CD4-positive, alpha-beta T cell (primary cell): ENCODE data around the gene AHNAK. TPM values are rescaled to one million over a fixed set of nuclear protein-coding genes. Genes with fewer than 3 reads are reported as not detected.
"Not testable (repeated sequence)": the region's sequence is repeated elsewhere in the genome, so short reads cannot be mapped to it uniquely, and the experiment has no call there.

Experiments used
- ATAC-seq: fragments of 200-7000 bp; cut with Tn5 transposase; one replicate; pipeline ENCODE4 v1.10.0; 2022; ENCODE audit warnings: mild to moderate bottlenecking; ENCODE audit not compliant: poor library complexity
- CTCF ChIA-PET: fragments of 350-600 bp; sonication (Branson Sonifier 250); formaldehyde crosslinking; loops from one replicate; lab custom pipeline; 2021; ENCODE audit warnings: antibody characterized with exemption, inconsistent platforms; lab: Charles Lee
- POLR2A ChIA-PET: fragments of 350-600 bp; sonication (Branson Sonifier 250); formaldehyde crosslinking; loops from one replicate; lab custom pipeline; 2021; ENCODE audit warnings: antibody characterized with exemption, inconsistent platforms; lab: Charles Lee
- DNase-seq, 14 experiments: peaks; one replicate each; pipeline ENCODE4 v3.0.0-alpha.2; 2013 to 2020; ENCODE audit warnings: mixed read lengths in 2 of 14
- H3K27ac ChIP-seq, 2 donors: one replicate each; pipeline versions ENCODE4 v1.5.1 to v1.7.0; 2013; ENCODE audit warnings: low read length in 2 of 2, low read depth in 1 of 2, mild to moderate bottlenecking in 1 of 2
- H3K27me3 ChIP-seq, 2 experiments: 1 replicate in 1 of 2; 2 replicates in 1 of 2; pipeline versions ENCODE4 v1.6.1 to v1.7.0; 2013; ENCODE audit warnings: low read length in 2 of 2, control low read depth in 1 of 2, mild to moderate bottlenecking in 1 of 2, moderate library complexity in 1 of 2; ENCODE audit not compliant: insufficient read depth in 2 of 2, control insufficient read depth in 1 of 2
- H3K36me3 ChIP-seq: one replicate; pipeline ENCODE4 v1.6.1; 2013; ENCODE audit warnings: low read length, control low read depth; ENCODE audit not compliant: insufficient read depth
- H3K4me1 ChIP-seq: one replicate; pipeline ENCODE4 v1.6.1; 2013; ENCODE audit warnings: low read length, control low read depth; ENCODE audit not compliant: insufficient read depth
- H3K4me3 ChIP-seq: one replicate; pipeline ENCODE4 v1.5.1; 2013; ENCODE audit warnings: mild to moderate bottlenecking, low read length, moderate library complexity
- H3K9me3 ChIP-seq, 2 experiments: 1 replicate in 1 of 2; 2 replicates in 1 of 2; pipeline versions ENCODE4 v1.6.1 to v1.7.0; 2013; ENCODE audit warnings: low read length in 2 of 2, mild to moderate bottlenecking in 2 of 2, control low read depth in 1 of 2, moderate library complexity in 1 of 2; ENCODE audit not compliant: control insufficient read depth in 1 of 2, insufficient read depth in 1 of 2
- H3K27ac Mint-ChIP-seq: one replicate; pipeline ENCODE4 v1.8.0; 2020; ENCODE audit warnings: mixed read lengths
- H3K27me3 Mint-ChIP-seq: one replicate; pipeline ENCODE4 v1.8.0; 2021; ENCODE audit warnings: mixed read lengths
- H3K36me3 Mint-ChIP-seq: one replicate; pipeline ENCODE4 v1.8.0; 2021; ENCODE audit warnings: low read depth, mixed read lengths
- H3K4me1 Mint-ChIP-seq: one replicate; pipeline ENCODE4 v1.8.0; 2021; ENCODE audit warnings: low read depth, mixed read lengths
- H3K4me3 Mint-ChIP-seq: one replicate; pipeline ENCODE4 v1.8.0; 2020; ENCODE audit warnings: mild to moderate bottlenecking, mixed read lengths
- H3K9me3 Mint-ChIP-seq: one replicate; pipeline ENCODE4 v1.8.0; 2020; ENCODE audit warnings: mixed read lengths
- intact Hi-C, 2 experiments: fragments of 100-400 bp; cut with DNase I in 1 of 2; cut with micrococcal nuclease in 1 of 2; formaldehyde crosslinking; loops; one replicate each; pipeline versions ENCODE4 v1.15.1 to v1.9.0; 2023 to 2025; cut with DNase I, micrococcal nuclease
- total RNA-seq, 174 experiments: library from RNA in 2 of 174; stranded (reverse) in 2 of 174; gene quantifications; one replicate each; pipeline ENCODE4 v1.2.3 and lab custom pipeline; 2021 to 2026
- TF ChIP-seq, protein P1 (sequence below): fragments of 200-600 bp; IDR thresholded peaks from one replicate; pipeline ENCODE4 v1.8.0; 2022; ENCODE audit warnings: antibody characterized with exemption, mild to moderate bottlenecking

Gene AHNAK
- total RNA-seq, 2 experiments from 2014 or later = 320 to 332 TPM

DNA sequence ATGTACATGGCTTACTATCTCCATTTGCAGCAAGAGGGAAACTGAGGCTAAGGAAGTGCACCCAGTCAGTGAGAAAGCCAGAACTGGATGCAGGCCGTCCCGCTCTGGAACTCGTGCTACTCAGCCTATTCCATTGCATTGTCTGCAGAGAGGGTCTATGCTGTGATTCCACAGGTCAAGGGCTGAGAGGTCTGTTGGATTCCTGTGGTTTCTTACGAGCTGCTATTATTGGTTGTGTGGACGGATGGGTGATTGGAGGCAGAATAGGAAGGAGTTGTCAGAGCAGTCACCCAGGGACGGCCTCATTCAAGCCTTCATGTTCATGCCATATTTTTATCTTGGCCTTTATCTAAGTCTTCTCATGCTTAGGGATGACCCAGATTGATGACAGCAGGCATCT is 94.3 kb downstream of the AHNAK start:
- H3K4me1 ChIP-seq = no peaks in the 10 kb centered on the region
- DNase-seq = no peak
- no peak overlapping the region for H3K27ac ChIP-seq
- Mint-ChIP-seq H3K4me1 (no peaks in the 10 kb centered on the region), H3K27ac (no peak overlapping the region), H3K9me3 (no peaks in the 10 kb centered on the region), H3K36me3 (no peaks in the 10 kb centered on the region), H3K4me3 (no peak overlapping the region), H3K27me3 (peaks cover 9% of the 10 kb centered on the region)
- intact Hi-C loops = no loop called here
- POLR2A ChIA-PET = no interaction called here
- H3K9me3 ChIP-seq = no peaks in the 10 kb centered on the region
- H3K27me3 ChIP-seq = no peaks in the 10 kb centered on the region
- CTCF ChIA-PET = no interaction called here
- no peak for ATAC-seq
- no peaks in the 10 kb centered on the region for H3K36me3 ChIP-seq
- TF ChIP-seq, protein P1, sequence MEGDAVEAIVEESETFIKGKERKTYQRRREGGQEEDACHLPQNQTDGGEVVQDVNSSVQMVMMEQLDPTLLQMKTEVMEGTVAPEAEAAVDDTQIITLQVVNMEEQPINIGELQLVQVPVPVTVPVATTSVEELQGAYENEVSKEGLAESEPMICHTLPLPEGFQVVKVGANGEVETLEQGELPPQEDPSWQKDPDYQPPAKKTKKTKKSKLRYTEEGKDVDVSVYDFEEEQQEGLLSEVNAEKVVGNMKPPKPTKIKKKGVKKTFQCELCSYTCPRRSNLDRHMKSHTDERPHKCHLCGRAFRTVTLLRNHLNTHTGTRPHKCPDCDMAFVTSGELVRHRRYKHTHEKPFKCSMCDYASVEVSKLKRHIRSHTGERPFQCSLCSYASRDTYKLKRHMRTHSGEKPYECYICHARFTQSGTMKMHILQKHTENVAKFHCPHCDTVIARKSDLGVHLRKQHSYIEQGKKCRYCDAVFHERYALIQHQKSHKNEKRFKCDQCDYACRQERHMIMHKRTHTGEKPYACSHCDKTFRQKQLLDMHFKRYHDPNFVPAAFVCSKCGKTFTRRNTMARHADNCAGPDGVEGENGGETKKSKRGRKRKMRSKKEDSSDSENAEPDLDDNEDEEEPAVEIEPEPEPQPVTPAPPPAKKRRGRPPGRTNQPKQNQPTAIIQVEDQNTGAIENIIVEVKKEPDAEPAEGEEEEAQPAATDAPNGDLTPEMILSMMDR = no peak
- H3K4me3 ChIP-seq = no peak overlapping the region

DNA sequence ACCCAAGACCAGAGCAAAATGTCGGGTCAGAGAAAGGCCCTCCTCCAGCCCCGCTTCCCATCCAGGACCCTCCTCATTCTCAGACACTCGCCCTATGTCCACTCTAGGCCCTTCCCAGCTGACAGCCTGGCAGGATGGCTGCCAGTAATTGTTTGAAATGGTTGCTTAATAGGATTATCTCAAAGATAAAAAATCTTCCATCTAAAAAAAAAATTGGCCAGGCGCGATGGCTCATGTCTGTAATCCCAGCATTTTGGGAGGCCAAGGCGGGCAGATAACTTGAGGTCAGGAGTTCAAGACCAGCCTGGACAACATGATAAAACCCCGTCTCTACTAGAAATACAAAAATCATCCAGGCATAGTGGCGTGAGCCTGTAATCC is 95.4 kb downstream of the AHNAK start:
- no peak overlapping the region for H3K4me3 ChIP-seq
- no peaks in the 10 kb centered on the region for H3K4me1 Mint-ChIP-seq
- H3K27me3 ChIP-seq = peaks cover 0 to under 1% of the 10 kb centered on the region in 2 experiments
- POLR2A ChIA-PET = no interaction called here
- no peaks in the 10 kb centered on the region for H3K36me3 ChIP-seq
- CTCF ChIA-PET = no interaction called here
- H3K4me1 ChIP-seq = no peaks in the 10 kb centered on the region
- H3K27me3 Mint-ChIP-seq = peaks cover 18% of the 10 kb centered on the region
- no peak overlapping the region for H3K27ac ChIP-seq
- TF ChIP-seq, protein P1 = no peak
- H3K9me3 ChIP-seq = no peaks in the 10 kb centered on the region
- no peak for DNase-seq
- no peak for ATAC-seq
- intact Hi-C loops = no loop called here
- no peak overlapping the region for H3K27ac Mint-ChIP-seq
- no peaks in the 10 kb centered on the region for H3K36me3 Mint-ChIP-seq
- H3K9me3 Mint-ChIP-seq = no peaks in the 10 kb centered on the region
- no peak overlapping the region for H3K4me3 Mint-ChIP-seq

DNA sequence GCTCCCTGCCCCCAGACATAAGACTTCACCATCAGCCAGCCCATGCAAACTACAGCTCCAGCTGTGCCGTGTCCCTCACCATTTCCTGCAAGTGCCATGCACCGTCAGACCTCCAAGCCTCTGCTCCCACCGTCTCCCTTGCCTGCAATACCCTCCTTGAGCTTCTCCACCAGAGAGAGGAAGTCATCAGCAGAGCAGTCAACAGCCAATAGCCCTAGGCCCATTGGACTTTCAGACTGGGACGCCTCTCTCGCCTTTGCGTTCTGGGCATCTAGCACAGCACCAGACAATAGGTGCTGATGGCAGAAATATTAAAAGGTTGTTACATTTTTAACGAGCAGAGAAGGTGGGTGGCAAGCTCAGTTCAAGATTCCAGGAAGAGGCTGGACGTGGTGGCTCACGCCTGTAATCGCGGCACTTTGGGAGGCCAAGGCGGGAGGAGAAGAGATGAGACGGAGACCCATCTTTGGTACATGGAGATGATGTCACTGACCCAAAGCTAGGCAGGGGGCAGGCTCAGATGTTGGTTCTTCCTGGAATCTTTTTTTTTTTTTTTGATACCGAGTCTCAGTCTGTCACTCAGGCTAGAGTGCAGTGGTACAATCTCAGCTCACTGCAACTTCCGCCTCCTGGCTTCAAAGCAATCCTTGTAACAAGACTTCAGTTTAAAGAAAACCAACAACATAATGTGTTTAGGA is 95.9 kb downstream of the AHNAK start:
- Histone ChIP-seq H3K9me3 (no peaks in the 10 kb centered on the region), H3K4me1 (no peaks in the 10 kb centered on the region), H3K4me3 (no peak overlapping the region), H3K27ac (no peak overlapping the region), H3K27me3 (peaks cover 0 to 3% of the 10 kb centered on the region in 2 experiments), H3K36me3 (no peaks in the 10 kb centered on the region)
- intact Hi-C loops = no loop called here
- no peak overlapping the region for H3K4me3 Mint-ChIP-seq
- ChIA-PET POLR2A (interaction anchor here (0.6 kb wide), 1 partner anchor 151 kb away, joined by 3 read pairs; the partner anchor contains the start of gene MTA2), CTCF (no interaction called here)
- ATAC-seq = no peak
- H3K4me1 Mint-ChIP-seq = no peaks in the 10 kb centered on the region
- H3K36me3 Mint-ChIP-seq = no peaks in the 10 kb centered on the region
- DNase-seq = no peak
- TF ChIP-seq, protein P1 = no peak
- H3K27me3 Mint-ChIP-seq = peaks cover 24% of the 10 kb centered on the region
- no peaks in the 10 kb centered on the region for H3K9me3 Mint-ChIP-seq
- no peak overlapping the region for H3K27ac Mint-ChIP-seq

DNA sequence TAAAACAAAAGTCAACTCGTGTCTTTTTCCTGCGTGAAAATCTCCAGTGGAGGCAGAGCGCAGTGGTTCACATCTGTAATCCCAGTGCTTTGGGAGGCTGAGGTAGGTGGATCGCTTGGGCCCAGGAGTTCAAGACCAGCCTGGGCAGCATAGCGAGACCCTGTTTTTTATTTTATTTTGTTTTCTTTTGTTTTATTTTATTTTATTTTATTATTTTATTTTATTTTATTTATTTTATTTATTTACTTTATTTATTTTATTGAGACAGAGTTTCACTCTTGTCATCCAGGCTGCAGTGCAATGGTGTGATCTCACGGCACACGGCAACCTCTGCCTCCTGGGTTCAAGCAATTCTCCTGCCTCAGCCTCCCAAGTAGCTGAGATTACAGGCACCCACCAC is 96.7 kb downstream of the AHNAK start:
- H3K4me3 ChIP-seq, H3K27ac ChIP-seq, H3K4me1 Mint-ChIP-seq, H3K36me3 Mint-ChIP-seq, H3K9me3 ChIP-seq, H3K9me3 Mint-ChIP-seq, H3K27me3 ChIP-seq, H3K36me3 ChIP-seq, DNase-seq, ATAC-seq, POLR2A ChIA-PET, intact Hi-C loops, H3K4me3 Mint-ChIP-seq, H3K4me1 ChIP-seq, H3K27ac Mint-ChIP-seq: not testable (repeated sequence)
- H3K27me3 Mint-ChIP-seq = peaks cover 29% of the 10 kb centered on the region
- CTCF ChIA-PET = interaction anchor here (2.0 kb wide), 1 partner anchor 25 kb away, joined by 5 read pairs; no protein-coding TSS in a partner anchor
